ENCODE measurements around the gene IQCE. TPM values are rescaled to one million over a fixed set of nuclear protein-coding genes. Genes with fewer than 3 reads are reported as not detected.

IQCE gene
- total and polyA plus RNA-seq, 2 donors (not counting 1 experiment from before 2014, with no cell fraction given): 3.5 to 9.5 TPM

DNA sequence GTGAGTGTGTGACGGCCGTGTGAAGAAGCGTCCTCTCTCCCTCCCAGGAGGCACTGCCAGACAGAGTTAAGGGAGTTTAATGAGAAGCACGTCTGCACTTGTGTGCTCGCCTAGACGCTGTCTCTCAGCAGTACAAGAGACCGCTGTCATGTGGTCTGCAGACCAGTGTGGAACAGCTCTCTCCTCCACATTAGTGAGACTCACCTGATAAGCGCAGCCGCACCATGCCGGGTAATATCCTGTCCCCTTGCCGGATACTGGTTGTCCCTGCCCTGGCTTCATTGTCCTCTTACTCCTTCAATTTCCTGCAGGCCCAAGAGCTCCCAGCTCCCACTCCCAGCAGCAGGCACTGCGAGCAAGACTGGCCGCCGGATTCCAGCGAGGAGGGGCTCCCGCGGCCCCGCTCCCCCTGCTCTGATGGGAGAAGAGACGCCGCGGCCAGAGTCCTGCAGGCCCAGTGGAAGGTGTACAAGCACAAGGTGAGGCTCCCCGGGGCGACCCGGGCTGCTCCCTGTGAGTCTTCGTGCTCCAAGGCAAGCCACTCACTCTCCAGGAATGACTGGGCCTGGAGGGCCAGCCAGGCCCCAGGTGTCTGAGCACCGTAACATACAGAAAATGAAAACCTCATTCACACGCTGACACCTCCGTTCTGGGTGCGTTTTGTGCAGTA lies 39.5 kb downstream of the IQCE start:
- no peak overlapping the region for H3K4me2 ChIP-seq (replicated peaks; ENCODE audit: low read depth, low read length, poor library complexity, severe bottlenecking)
- no peak overlapping the region for H3K4me3 ChIP-seq (ENCODE audit: control extremely low read depth in 1 of 5, extremely low read depth in 1 of 5, insufficient read depth in 1 of 5, low read depth in 2 of 5, low read length in 4 of 5)
- peaks cover 8% of the 10 kb centered on the region for H3K4me1 Mint-ChIP-seq
- no peak overlapping the region for H3K9ac ChIP-seq (ENCODE audit: low read length)
- no peak for DNase-seq
- H4K20me1 ChIP-seq (ENCODE audit: control insufficient read depth, insufficient read depth, low read length, poor library complexity, severe bottlenecking): no peaks in the 10 kb centered on the region
- peaks cover 0 to 2% (median 0%) of the 10 kb centered on the region in 4 experiments for H3K27me3 ChIP-seq (replicated peaks in 1 of 4; ENCODE audit: control extremely low read depth in 1 of 4, control insufficient read depth in 3 of 4, insufficient read depth in 4 of 4, low read length in 3 of 4)
- intact Hi-C loops (cut with micrococcal nuclease): no loop called here
- ChIA-PET CTCF (no interaction called here), POLR2A (no interaction called here)
- 94% methylated on average over 23 of the region's 29 CpGs for WGBS (ENCODE audit: insufficient coverage)
- no peak overlapping the region for H3K27ac ChIP-seq (ENCODE audit: low read length in 2 of 2)
- H3K27me3 Mint-ChIP-seq: no peaks in the 10 kb centered on the region
- H3K4me3 Mint-ChIP-seq: no peak overlapping the region
- no peak overlapping the region for H3K27ac Mint-ChIP-seq
- no peak overlapping the region for H2AFZ ChIP-seq (ENCODE audit: insufficient read depth, low read depth, low read length, poor library complexity, severe bottlenecking)
- no peaks in the 10 kb centered on the region for H3K36me3 ChIP-seq (replicated peaks in 1 of 2; ENCODE audit: control extremely low read depth in 1 of 2, control insufficient read depth in 1 of 2, extremely low read depth in 1 of 2, insufficient read depth in 2 of 2, low read length in 1 of 2)
- H3K9me3 ChIP-seq (ENCODE audit: control extremely low read depth in 1 of 3, control insufficient read depth in 2 of 3, insufficient read depth in 1 of 3, low read length in 2 of 3): peaks cover 0 to 5% (median 0%) of the 10 kb centered on the region in 3 donors
- ATAC-seq (ENCODE audit: low read depth): no peak
- TF ChIP-seq EZH2 (IDR thresholded peaks at IDR 0.05; ENCODE audit: borderline replicate concordance, insufficient read depth, low read depth, low read length, poor library complexity, severe bottlenecking): no peak
- TF ChIP-seq, protein P1, sequence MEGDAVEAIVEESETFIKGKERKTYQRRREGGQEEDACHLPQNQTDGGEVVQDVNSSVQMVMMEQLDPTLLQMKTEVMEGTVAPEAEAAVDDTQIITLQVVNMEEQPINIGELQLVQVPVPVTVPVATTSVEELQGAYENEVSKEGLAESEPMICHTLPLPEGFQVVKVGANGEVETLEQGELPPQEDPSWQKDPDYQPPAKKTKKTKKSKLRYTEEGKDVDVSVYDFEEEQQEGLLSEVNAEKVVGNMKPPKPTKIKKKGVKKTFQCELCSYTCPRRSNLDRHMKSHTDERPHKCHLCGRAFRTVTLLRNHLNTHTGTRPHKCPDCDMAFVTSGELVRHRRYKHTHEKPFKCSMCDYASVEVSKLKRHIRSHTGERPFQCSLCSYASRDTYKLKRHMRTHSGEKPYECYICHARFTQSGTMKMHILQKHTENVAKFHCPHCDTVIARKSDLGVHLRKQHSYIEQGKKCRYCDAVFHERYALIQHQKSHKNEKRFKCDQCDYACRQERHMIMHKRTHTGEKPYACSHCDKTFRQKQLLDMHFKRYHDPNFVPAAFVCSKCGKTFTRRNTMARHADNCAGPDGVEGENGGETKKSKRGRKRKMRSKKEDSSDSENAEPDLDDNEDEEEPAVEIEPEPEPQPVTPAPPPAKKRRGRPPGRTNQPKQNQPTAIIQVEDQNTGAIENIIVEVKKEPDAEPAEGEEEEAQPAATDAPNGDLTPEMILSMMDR (IDR thresholded peaks at IDR 0.05): no peak
- H3K9me3 Mint-ChIP-seq (ENCODE audit: insufficient read depth): no peaks in the 10 kb centered on the region
- H3K4me1 ChIP-seq (ENCODE audit: control insufficient read depth in 2 of 2, insufficient read depth in 2 of 2, low read length in 2 of 2): peaks cover 0 to 8% of the 10 kb centered on the region in 2 donors
- H3K79me2 ChIP-seq (ENCODE audit: control insufficient read depth, insufficient read depth, low read length): no peaks in the 10 kb centered on the region

DNA sequence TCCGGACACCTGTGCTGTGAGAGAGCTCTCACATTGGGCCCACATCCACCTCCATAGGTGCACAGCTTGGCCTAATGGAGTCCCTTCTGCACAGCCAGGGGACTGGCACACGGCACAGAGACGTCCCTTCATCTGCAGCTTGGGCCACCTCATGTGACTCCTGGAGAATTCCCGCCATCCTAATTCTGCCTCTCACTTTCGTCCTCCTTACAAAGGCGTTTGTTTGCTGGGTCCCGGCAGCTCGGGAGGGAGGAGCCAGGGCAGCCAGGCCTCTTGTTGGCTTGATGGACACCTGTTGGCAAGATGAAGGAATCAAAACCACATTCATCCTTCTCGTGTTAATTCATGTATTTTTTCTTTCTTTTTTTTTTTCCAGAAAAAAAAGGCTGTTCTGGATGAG lies 42.3 kb downstream of the IQCE start:
- CTCF ChIA-PET: interaction anchor here (1.4 kb wide), 1 partner anchor 150 kb away, joined by 3 read pairs; no protein-coding TSS in a partner anchor
- no peaks in the 10 kb centered on the region for H3K27me3 ChIP-seq (replicated peaks in 1 of 4; ENCODE audit: control extremely low read depth in 1 of 4, control insufficient read depth in 3 of 4, insufficient read depth in 4 of 4, low read length in 3 of 4)
- no peak for TF ChIP-seq EZH2 (IDR thresholded peaks at IDR 0.05; ENCODE audit: borderline replicate concordance, insufficient read depth, low read depth, low read length, poor library complexity, severe bottlenecking)
- TF ChIP-seq, protein P1 (IDR thresholded peaks at IDR 0.05): no peak
- no peak overlapping the region for H3K9ac ChIP-seq (ENCODE audit: low read length)
- H3K27ac Mint-ChIP-seq: no peak overlapping the region
- no peak overlapping the region for H3K4me3 Mint-ChIP-seq
- H3K79me2 ChIP-seq (ENCODE audit: control insufficient read depth, insufficient read depth, low read length): no peaks in the 10 kb centered on the region
- no peak overlapping the region for H3K4me2 ChIP-seq (replicated peaks; ENCODE audit: low read depth, low read length, poor library complexity, severe bottlenecking)
- no peak overlapping the region for H2AFZ ChIP-seq (ENCODE audit: insufficient read depth, low read depth, low read length, poor library complexity, severe bottlenecking)
- no peaks in the 10 kb centered on the region for H3K9me3 Mint-ChIP-seq (ENCODE audit: insufficient read depth)
- intact Hi-C loops (cut with micrococcal nuclease): no loop called here
- 82% methylated on average over 6 of the region's 9 CpGs for WGBS (ENCODE audit: insufficient coverage)
- H3K4me3 ChIP-seq (ENCODE audit: control extremely low read depth in 1 of 5, extremely low read depth in 1 of 5, insufficient read depth in 1 of 5, low read depth in 2 of 5, low read length in 4 of 5): no peak overlapping the region
- H3K36me3 ChIP-seq (replicated peaks in 1 of 2; ENCODE audit: control extremely low read depth in 1 of 2, control insufficient read depth in 1 of 2, extremely low read depth in 1 of 2, insufficient read depth in 2 of 2, low read length in 1 of 2): no peaks in the 10 kb centered on the region
- no peak for DNase-seq
- H3K9me3 ChIP-seq (ENCODE audit: control extremely low read depth in 1 of 3, control insufficient read depth in 2 of 3, insufficient read depth in 1 of 3, low read length in 2 of 3): no peaks in the 10 kb centered on the region
- H3K4me1 ChIP-seq (ENCODE audit: control insufficient read depth in 2 of 2, insufficient read depth in 2 of 2, low read length in 2 of 2): no peaks in the 10 kb centered on the region
- ATAC-seq (ENCODE audit: low read depth): no peak
- peaks cover 2% of the 10 kb centered on the region for H3K4me1 Mint-ChIP-seq
- POLR2A ChIA-PET: no interaction called here
- H4K20me1 ChIP-seq (ENCODE audit: control insufficient read depth, insufficient read depth, low read length, poor library complexity, severe bottlenecking): no peaks in the 10 kb centered on the region
- H3K27me3 Mint-ChIP-seq: no peaks in the 10 kb centered on the region
- no peak overlapping the region for H3K27ac ChIP-seq (ENCODE audit: low read length in 2 of 2)
